ENCODE results near the gene LRTM1.

- TF ChIP-seq POLR2A (IDR thresholded peaks at IDR 0.05): no peak
- peak; percentile 52 to 67 (median 60) for TF ChIP-seq CTCF (IDR thresholded peaks at IDR 0.05)
Measured at GRCh38 chr3:54951405-54951804, 23.5 kb upstream of the LRTM1 start.

Data from uterus (tissue), 2 donors.